ENCODE results near the gene LAMA2. TPM values are rescaled to one million over a fixed set of nuclear protein-coding genes. Genes with fewer than 3 reads are reported as not detected.

The LAMA2 gene
- total and polyA plus RNA-seq, 2 donors (not counting 3 experiments of a cell fraction or from before 2014, with no cell fraction given) = 0.51 to 0.75 TPM

DNA sequence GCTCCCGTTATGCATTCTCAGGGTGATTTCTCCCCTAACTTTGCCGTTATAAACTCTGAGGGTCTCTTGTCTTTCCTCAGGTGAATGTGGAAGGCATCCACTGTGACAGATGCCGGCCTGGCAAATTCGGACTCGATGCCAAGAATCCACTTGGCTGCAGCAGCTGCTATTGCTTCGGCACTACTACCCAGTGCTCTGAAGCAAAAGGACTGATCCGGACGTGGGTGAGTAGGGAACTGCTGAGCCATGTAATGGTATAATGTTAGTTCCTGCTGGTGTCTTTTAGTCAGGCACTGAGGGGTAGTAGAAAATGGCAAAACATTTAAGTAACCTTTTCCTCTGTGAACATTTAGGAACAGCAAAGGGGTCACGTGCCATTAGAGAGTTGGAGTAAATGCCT lies 431.6 kb downstream of the LAMA2 start:
- Histone ChIP-seq H3K4me2 (ENCODE audit: insufficient read depth, low read length) (no peak overlapping the region), H3K27me3 (ENCODE audit: control insufficient read depth in 2 of 2, insufficient read depth in 2 of 2, low read length in 2 of 2) (peaks cover 4 to 10% of the 10 kb centered on the region in 2 experiments), H3K9ac (replicated peaks; ENCODE audit: extremely low read depth, insufficient read depth, low read length) (no peak overlapping the region), H3K79me2 (ENCODE audit: control insufficient read depth, insufficient read depth, low read length) (no peaks in the 10 kb centered on the region), H3K9me1 (replicated peaks; ENCODE audit: control insufficient read depth, extremely low read depth, insufficient read depth, low read length) (no peaks in the 10 kb centered on the region), H2AFZ (ENCODE audit: low read depth, low read length) (no peak overlapping the region), H3K4me3 (replicated peaks in 1 of 3; ENCODE audit: insufficient read depth in 1 of 3, low read depth in 1 of 3, low read length in 3 of 3) (no peak overlapping the region), H3K4me1 (ENCODE audit: control insufficient read depth, extremely low read depth, insufficient read depth, low read length) (no peaks in the 10 kb centered on the region), H3K9me3 (replicated peaks; ENCODE audit: control insufficient read depth, insufficient read depth, low read length) (no peaks in the 10 kb centered on the region), H3K27ac (ENCODE audit: insufficient read depth, low read depth, low read length) (no peak overlapping the region), H3K36me3 (ENCODE audit: control insufficient read depth in 2 of 2, extremely low read depth in 1 of 2, insufficient read depth in 2 of 2, low read length in 2 of 2) (no peaks in the 10 kb centered on the region), H4K20me1 (replicated peaks; ENCODE audit: control insufficient read depth, extremely low read depth, insufficient read depth, low read length) (no peaks in the 10 kb centered on the region)
- POLR2A ChIA-PET = no interaction called here
- intact Hi-C loops (cut with micrococcal nuclease) (no loop called here), dilution Hi-C loops (cut with MboI; ENCODE audit: extremely low pct_ligation_motif_present, low sequenced_read_pairs) (no loop called here)
- TF ChIP-seq EZH2 (IDR thresholded peaks at IDR 0.05; ENCODE audit: borderline replicate concordance, low read depth, low read length, severe bottlenecking) = no peak
- TF ChIP-seq FOS (IDR thresholded peaks at IDR 0.05; ENCODE audit: borderline replicate concordance, insufficient read depth, low read length) = no peak
- TF ChIP-seq MYC (IDR thresholded peaks at IDR 0.05; ENCODE audit: low read depth, low read length) = no peak
- TF ChIP-seq, protein P1, sequence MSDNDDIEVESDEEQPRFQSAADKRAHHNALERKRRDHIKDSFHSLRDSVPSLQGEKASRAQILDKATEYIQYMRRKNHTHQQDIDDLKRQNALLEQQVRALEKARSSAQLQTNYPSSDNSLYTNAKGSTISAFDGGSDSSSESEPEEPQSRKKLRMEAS (IDR thresholded peaks at IDR 0.05; ENCODE audit: insufficient read depth, insufficient read length) = no peak
- TF ChIP-seq GATA2 (IDR thresholded peaks at IDR 0.05; ENCODE audit: insufficient read depth, insufficient read length, low read depth, low read length) = no peak
- no peak for TF ChIP-seq JUN (IDR thresholded peaks at IDR 0.05; ENCODE audit: borderline replicate concordance, insufficient read depth, insufficient read length, low read depth)
- no peak for TF ChIP-seq POLR2AphosphoS5 (IDR thresholded peaks at IDR 0.05; ENCODE audit: insufficient read depth, low read depth, low read length)
- TF ChIP-seq, protein P2, sequence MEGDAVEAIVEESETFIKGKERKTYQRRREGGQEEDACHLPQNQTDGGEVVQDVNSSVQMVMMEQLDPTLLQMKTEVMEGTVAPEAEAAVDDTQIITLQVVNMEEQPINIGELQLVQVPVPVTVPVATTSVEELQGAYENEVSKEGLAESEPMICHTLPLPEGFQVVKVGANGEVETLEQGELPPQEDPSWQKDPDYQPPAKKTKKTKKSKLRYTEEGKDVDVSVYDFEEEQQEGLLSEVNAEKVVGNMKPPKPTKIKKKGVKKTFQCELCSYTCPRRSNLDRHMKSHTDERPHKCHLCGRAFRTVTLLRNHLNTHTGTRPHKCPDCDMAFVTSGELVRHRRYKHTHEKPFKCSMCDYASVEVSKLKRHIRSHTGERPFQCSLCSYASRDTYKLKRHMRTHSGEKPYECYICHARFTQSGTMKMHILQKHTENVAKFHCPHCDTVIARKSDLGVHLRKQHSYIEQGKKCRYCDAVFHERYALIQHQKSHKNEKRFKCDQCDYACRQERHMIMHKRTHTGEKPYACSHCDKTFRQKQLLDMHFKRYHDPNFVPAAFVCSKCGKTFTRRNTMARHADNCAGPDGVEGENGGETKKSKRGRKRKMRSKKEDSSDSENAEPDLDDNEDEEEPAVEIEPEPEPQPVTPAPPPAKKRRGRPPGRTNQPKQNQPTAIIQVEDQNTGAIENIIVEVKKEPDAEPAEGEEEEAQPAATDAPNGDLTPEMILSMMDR (IDR thresholded peaks at IDR 0.05; ENCODE audit: extremely low read depth in 1 of 2, insufficient read depth in 1 of 2, low read depth in 1 of 2, low read length in 2 of 2) = no peak
- DNase-seq (ENCODE audit: low read depth, low spot score) (no peak), FAIRE-seq (no peak)
- CTCF ChIA-PET = no interaction called here
- no TSS peak for BruUV-seq (replicated peaks)

All from endothelial cell of umbilical vein (primary cell).